Stimulated activated CD4-positive, alpha-beta T cell treated with anti-CD3 and anti-CD28 coated beads, Interleukin-12 subunit alpha, Interleukin-12 subunit beta, amount 100 ng/mL, for 24 hours (primary cell): ENCODE results near the gene ANXA5.
"Not testable (repeated sequence)": the region's sequence is repeated elsewhere in the genome, so short reads cannot be mapped to it uniquely, and the experiment has no call there.

ENCODE experiments used
- DNase-seq, 2 experiments: peaks; one replicate each; pipeline ENCODE4 v3.0.0-alpha.2; 2020; ENCODE audit warnings: low read depth in 2 of 2

ANXA5 gene

DNA sequence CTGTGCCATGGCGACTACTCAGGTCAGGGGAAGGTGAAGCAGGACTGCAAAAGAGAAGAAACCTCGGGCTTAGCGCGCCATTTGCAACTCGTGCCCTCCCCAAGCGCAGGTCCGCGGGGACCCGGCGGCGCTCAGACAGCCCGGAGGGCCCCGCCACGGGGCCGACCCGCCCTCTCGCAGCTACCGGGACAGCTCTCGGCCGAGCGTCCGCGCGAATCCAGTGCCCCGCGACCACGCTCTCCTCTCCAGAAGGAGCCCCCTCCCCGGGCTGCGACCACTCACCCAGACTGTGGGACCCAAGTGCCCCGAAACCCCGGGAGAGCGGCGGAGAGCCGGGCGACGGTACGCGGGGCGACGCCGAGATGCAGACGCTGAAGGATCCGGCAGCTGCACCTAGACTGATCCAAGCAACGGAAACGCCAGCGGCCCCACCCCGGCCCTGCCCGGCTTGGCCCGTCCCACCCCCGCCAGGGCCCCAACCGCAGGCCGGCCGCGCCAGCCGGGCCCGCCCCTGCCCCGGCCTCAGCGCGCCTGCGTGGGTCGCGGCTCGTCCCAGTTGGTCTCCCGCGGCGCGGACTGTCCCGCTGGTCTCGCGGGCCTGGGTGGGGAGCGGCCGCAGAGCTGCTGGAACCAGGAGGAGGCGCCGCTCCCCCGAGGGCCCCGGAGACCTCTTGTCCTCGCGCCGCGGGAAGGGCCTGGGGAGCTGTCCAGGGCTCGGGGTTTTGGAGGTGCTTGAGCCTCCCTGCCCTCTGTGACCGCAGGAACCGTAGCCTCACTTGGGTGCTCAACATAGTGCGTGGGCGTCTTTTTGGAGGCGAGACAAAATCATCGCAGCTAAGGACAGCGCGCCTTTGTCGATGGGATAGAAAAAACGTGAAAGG lies at the start of gene ANXA5:
Gene ANXA5 (minus strand): TSS at position 400 of the 881 bp plus-strand sequence. CDS start 391 bp downstream, at position 9.
- DNase-seq = peak; percentile 46 to 73

DNA sequence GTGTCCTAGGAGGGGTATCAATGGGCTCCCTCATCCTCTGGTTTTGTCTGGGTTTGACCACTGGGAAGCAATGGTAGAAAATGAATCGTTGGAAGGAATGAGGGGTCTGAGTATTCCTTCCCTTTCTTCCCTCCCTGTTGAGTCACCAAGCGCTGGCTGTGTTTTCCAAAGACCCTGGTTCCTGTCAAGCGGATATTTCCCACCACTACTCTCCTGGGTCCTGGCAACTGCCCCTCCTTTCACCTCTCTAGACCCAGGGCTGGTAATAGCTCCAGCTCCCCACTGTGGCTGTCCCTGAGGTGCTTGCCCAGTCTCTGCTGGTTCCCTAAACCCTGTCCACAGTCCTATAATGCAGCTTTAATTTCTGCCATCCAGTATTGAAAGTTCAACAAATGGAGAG lies 46.0 kb upstream of the ANXA5 start:
- no peak for DNase-seq

DNA sequence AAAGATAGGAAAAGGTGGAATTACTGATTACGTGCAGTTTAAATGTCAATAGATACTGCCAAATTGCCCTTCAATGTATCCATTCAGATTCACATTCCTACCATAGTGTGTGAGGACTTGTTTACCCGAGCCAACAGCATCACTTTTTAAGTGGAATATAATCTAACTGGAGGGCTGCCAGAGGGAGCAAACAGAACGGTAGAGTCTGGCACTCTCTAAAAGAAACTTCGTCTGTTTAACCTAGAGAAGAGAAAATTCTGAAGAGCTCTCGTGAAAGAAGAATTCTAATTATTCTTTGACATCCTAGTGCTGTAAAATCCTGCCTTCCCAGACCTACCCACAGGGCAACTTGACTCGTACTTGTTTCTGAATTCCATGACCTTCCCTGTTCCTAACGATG lies 45.0 kb upstream of the ANXA5 start:
- no peak for DNase-seq

DNA sequence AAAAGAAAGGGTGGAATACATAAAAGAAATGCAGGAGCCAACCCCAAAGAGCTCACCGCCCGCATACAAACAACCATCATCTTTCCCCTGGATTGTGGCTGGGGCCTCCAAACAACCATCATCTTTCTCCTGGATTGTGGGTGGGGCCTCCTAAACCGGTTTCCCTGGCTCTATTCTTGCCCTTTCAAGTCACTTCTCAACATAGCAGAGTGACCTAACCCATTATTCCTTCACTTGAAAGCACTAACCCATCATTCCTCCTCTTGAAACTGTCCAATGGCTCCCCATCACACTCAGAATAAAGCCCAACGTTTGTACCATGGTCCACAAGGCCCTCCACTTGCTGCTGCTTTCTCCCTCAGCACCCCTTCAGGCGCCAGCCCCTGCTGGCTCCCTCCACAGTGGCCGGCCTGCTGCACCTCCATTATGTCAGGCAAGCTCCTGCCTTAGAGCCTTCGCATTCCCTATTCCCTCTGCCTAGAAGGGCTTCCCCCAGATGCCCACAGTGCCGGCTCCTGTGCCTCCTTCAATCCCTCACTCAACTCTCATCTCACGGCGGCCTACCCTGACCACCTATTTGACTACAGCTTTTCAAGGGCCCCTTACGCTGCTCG lies 44.1 kb upstream of the ANXA5 start:
- DNase-seq = no peak

DNA sequence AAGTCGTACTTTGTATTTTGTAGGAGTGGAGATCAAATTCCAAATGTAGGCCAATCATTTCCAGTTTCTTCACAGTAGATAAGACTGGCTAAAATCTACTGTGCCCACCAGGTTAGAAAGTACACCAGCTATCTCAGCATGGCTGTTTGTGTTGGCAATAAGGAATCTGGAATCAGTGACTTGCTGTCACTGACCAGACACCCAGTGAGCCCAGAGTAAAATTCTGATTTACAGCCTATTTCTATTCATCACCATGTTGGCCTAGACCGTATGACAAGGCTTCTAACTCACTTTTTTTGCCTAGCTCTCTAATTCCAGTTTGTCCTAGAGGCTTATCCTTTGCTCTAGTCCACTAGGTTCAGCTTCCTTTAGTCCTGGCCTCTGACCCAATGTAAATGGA lies 42.8 kb upstream of the ANXA5 start:
- no peak for DNase-seq

DNA sequence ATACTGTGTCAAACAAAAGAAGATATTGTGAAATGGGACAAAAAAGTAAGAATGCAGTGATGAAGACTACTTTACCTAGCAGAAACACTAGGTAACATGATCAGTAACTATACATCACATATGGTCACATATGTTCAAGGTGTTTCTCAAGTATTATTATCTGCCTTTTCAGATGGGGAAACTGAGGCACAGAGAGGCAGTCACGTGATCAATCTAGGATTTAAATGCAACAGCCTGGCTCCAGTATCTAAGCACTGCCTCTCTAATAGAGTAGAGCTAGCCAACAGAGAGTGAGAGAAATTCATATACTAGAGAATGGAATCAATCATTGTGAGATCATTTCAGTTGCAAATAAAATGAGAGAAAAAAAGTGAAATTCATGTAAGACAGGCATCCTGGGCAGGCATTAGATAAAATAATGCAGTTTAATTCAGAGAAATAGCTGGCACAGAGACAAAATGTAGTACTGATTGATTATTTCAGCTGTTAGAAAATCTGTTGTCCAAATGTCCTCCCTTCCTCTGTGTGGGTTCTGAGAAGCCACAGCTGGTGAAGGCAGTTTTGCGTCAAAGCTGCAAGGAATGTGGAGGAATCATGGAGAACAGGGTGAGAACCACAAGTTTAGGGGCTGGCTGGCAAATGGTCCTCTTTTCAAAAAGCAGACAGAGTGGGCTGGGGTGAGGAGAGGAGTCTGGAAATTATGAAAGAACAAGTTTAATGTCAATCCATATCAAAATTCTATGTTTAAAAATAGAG lies 42.2 kb upstream of the ANXA5 start:
- DNase-seq = no peak

DNA sequence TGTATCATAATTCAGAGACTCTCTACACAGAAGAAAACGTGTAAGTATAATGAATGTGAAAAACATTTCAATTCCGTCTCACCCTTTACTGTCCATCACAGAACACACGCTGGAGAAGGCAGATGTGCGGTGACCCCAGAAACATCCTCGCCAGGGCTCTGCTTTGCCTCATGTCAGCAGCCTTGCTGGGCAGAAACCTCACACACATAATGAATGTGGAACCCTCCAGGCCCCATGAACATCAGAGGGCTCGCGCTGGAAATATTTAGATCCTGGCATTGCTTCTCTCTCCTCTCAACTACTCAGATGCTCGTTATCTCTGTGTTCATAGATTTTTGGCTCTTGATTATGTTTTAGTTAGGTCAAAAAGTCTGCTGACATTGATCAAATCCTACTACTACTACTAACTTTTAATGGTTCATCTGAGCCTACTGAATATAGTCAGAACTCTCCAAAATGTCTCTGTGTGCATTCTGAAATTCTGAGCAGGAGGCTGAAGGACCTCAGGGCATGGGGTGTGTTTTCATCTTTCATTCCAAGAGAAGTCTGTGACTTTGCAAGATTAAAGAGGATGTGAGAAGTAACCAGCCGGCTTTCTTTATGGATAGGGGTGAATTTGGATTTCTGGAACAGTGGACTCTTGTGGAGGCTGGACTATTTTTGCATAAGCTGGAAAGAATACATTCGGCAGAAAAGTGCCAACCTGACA lies 41.2 kb upstream of the ANXA5 start:
- DNase-seq = no peak

DNA sequence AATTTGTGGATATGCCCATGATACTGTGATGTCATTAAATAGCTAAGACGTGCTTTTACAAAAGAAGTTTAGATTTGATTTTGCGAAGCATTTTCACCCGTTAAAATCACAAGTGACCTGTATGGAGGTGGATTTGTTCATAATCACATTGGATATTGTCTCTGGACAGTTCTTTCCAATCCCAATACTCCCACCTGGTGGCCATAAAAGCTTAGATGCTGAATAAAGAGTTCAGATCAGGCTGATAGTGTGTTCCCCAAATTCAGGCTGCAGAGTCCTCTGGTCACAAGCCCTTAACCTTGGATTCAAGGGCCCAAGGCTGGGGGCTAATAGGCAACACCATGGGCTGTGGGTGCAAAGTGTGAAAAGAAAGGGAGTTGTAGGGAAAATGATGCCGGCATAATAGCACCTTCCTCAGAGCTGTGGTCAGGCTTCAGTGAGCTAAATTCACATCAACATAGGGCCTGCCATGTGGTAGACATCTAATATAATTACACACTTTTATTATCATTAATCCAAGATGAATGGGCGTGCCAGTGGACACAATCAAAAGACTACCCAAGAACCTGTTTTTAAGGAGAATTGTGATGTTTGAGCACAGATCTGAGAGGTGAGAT lies 40.1 kb upstream of the ANXA5 start:
- DNase-seq = no peak

DNA sequence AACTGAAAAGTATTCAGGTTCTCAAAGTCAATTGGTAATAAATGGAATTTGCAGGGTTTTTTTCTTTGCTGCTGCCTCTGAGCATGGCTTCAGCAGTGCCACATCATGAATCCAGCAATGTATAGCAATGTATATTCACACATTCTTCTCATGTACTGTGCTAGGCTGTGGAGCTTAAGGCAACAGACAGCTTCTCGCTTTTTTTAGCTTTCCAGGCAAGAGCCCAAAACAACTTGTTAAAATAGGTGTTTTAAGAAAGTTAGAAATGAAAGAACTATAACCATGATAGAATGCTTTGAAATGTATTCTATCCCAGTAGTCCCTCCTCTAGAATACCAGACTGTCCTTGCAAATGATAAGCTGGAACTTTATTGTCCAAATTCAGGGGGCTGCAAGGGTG lies 37.8 kb upstream of the ANXA5 start:
- DNase-seq = no peak

DNA sequence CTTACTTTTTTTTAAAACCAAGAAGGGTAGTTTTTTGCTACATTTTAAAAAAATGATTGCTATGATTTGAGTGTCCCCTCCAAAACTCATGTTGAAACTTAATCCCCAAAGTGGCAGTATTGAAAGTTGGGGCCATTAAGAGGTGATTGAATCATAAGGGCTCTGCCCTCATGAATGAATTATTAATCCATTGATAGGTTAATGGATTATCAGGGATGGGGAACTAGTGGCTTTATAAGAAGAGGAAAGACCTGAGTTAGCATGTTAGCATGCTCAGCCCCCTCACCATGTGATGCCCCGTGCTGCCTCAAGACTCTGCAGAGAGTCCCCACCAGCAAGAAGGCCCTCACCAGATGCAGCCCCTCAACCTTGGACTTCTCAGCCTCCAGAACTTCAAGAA lies 37.2 kb upstream of the ANXA5 start:
- DNase-seq = no peak

DNA sequence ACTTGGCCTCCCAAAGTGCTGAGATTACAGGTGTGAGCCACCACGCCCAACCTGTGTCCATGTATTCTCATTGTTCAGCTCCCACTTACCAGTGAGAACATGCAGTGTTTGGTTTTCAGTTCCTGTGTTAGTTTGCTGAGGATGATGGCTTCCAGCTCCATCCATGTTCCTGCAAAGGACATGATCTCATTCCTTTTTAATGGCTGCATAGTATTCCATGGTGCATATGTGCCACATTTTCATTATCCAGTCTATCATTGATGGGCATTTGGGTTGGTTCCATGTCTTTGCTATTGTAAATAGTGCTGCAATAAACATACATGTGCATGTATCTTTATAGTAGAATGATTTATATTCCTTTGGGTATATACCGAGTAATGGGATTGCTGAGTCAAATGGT lies 33.0 kb upstream of the ANXA5 start:
- not testable (repeated sequence) for DNase-seq

DNA sequence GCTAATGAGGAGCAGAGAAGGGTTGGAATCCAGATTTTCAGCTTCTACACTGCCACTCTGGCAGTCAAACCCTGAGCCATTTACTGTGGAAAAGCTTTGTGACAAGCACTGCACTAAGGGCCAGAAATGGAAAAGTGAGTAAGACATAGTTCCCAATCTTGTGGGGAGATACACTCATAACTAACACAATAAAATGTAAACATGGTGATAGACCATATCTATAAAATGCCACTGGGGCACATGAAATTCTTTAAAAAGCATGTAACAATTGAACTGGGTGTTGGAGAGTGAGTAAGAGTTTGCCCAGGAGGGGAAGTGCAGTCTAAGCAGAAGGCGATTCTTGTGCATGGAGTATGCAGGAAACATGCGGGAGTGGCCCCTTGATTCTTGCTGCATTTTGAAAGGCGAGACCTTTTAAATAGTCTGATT lies 32.0 kb upstream of the ANXA5 start:
- no peak for DNase-seq

DNA sequence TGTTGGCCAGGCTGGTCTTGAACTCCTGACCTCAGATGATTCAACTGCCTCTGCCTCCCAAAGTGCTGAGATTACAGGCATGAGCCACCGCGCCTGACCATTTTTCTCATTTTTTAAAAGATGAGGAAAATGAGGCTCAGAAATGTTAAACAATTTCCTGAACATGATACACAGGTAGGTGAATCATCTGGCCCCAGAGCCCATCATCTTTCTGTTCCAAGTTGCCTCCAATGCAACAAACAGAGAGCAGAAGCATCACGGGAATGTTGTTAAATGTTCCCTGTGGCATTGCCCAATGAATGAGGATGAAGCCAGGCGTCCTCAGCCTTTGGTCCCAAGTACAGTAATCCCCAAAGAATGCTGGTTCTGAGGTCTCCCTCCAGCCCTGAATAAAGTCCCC lies 31.3 kb upstream of the ANXA5 start:
- DNase-seq = no peak

DNA sequence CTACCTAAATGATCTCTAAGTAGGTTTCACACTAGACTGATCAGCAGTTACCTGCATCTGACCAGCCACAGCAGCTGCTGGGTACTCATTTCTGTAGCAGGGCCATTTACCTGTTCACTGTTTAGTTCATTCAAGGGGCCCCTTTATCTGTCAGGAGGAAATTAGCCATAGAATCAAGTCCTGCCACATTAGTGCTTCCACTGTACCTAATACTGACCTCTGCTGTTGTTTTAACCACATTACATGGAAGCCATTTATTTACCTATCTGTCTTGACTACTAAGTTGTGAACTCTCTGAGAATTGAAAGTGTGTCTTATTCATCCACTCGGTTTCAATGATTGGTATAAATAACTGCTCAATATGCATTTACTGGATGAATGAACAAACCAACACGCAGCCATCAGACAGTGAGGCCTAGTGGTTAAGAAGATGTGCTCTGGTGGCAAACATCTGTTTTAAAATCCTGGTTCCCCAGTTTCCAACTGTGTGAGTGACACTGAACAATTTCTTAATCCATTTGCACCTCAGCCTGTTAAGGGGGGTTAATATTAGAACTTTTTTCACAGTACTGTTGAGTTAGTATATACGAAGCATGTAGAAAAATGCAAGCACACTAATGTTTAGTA lies 30.0 kb upstream of the ANXA5 start:
- DNase-seq = no peak

DNA sequence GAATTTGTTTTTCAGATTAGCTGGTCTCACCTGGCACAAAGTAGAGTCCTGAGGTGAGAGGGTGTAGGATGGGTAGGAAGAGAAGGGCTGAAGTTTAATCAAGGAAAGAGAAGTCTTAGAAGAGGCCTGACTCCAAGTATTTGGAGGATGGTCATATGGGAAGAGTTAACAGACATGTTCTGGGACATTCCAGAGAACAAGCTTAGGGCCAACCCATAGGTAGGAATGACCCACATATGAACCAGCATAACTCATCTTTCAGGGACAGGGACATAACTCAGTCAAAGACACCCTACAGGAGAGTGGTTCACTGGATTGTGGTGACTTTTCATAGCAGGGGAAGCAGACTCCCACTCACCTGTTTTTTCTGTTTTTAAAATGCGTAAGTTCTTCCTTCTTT lies 27.9 kb upstream of the ANXA5 start:
- DNase-seq = no peak

DNA sequence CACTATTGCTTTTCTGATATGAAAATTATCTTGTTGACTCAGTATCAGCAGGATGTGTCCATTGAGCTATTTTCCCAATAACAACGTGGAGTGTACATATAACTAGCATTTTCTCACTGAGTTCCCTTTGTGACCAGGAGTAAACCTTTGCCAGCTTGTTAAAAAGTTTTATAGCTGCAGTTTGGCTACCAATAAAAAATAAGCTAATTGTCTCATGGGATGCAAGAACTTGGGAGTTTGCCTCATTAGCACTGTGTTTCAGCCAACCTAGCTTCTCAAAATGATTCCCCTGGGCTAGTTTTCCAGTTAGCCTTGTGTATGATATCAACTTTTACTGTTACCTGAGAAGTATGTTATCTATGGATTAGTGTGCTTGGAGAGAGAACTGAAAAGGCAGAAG lies 24.9 kb upstream of the ANXA5 start:
- DNase-seq = no peak

DNA sequence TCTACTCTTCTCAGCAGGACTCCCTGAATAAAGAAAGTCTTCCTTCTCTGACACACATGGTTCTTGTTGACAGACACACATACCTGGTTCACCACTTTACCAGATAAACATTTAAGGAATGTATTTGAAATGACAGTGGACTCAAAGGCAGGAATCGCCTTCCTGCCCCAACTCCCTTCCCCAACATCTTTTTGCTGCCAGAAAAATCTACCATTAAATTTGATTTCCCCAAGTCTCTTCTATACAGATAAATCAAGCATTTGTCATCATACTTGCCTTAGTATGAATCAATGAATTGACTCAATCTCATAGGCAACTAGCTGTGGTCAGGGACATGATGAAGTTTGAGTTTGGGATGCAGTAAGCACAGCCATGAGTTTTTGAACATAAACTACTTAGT lies 23.3 kb upstream of the ANXA5 start:
- DNase-seq = no peak

DNA sequence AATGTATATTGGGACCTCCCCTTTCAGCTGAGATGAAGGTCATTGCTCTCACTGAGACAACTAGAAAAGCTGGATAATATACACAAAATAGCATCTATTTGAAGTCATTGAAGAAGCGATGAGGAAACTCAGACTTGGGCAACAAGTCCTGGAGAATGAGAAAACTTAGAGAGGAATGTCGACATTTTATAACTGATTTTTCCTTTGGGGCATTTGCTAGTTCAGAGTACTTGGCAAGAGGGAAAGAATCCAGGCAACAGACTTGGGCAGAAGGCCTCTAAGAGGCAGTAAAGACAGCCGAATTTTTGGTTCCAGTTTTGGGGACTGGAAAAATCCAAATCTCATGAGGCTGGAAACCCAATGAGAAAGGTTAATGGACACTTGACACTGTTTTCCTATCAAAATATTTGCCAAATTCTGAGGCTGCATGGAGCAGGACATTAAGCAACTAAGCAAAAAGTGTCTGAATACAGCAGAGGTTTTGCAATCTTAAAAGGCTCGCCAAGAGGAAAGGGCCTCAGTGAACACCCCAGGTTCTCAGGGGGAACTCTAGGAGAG lies 21.0 kb upstream of the ANXA5 start:
- no peak for DNase-seq

DNA sequence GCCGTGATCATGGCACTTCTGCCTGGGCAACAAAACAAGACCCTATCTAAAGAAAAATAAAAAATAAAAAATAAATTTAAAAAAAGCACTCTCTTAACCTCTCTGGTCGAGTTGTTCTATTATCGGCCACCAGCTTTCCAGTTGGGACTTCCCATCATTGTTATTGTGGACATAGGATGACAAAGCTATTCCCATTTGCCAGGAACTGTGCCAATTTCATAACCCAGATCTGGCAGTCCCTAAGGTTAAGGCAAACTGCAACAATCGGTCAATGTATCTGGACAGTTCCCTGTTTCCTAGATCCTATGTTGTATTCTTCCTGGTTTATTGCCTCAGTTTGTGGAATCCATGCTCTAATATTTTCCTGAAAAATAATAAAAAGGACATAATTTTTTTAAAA lies 17.8 kb upstream of the ANXA5 start:
- DNase-seq = no peak

DNA sequence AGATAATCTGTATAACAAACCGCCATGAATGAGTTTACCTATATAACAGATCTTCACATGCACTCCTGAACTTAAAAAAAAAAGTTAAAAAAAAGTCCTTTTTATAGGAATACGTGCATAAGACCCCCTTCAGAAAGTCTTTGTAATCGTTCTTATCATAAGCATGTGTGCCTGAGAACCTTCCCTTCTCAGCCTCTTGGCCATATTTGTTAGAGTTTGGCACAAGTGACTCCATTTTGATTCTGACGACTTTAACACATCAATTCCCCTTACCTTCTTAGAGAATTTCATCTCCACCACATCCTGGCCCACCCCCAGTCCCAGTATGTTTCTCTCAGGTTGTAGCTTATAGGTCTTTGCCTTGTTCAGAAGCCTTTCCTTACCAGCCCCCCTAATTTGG lies 16.0 kb upstream of the ANXA5 start:
- DNase-seq = no peak
